AG10803 (cell line): ENCODE measurements around the gene KIAA0513.

ENCODE experiments used
- DNase-seq: peaks from one replicate; pipeline ENCODE4 v3.0.0; 2010; ENCODE audit warnings: low read depth
- H3K4me3 ChIP-seq: 2 replicates; pipeline ENCODE4 v1.5.1; 2011; ENCODE audit warnings: mild to moderate bottlenecking, low read length, control low read depth
- TF ChIP-seq, protein P1 (sequence below): conservative IDR thresholded peaks from 2 replicates; pipeline ENCODE4 v1.5.1; 2011; ENCODE audit warnings: mild to moderate bottlenecking, low read length, control low read depth, inconsistent platforms

KIAA0513 gene

DNA sequence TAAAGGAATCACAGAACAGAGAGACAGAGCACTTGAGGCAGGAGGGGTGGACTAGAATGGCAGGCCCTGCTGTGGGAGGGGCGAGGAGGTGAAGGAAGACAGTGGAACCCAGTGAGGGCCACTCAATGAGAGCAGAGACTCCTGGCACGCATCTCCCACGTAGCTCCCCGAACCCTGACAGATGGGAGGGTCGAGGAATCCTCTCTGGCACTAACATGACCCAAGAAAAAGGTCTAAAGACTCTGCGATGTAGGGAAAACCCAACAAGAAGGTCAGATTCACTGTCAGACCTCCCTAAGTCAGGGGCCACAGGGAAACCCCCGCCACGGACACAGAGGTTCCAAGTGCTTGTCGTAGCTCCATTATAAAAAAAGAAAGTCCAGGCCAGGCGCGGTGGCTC, 31.2 kb upstream of the KIAA0513 start:
- TF ChIP-seq, protein P1, sequence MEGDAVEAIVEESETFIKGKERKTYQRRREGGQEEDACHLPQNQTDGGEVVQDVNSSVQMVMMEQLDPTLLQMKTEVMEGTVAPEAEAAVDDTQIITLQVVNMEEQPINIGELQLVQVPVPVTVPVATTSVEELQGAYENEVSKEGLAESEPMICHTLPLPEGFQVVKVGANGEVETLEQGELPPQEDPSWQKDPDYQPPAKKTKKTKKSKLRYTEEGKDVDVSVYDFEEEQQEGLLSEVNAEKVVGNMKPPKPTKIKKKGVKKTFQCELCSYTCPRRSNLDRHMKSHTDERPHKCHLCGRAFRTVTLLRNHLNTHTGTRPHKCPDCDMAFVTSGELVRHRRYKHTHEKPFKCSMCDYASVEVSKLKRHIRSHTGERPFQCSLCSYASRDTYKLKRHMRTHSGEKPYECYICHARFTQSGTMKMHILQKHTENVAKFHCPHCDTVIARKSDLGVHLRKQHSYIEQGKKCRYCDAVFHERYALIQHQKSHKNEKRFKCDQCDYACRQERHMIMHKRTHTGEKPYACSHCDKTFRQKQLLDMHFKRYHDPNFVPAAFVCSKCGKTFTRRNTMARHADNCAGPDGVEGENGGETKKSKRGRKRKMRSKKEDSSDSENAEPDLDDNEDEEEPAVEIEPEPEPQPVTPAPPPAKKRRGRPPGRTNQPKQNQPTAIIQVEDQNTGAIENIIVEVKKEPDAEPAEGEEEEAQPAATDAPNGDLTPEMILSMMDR = no peak
- H3K4me3 ChIP-seq = no peak overlapping the region
- no peak for DNase-seq

DNA sequence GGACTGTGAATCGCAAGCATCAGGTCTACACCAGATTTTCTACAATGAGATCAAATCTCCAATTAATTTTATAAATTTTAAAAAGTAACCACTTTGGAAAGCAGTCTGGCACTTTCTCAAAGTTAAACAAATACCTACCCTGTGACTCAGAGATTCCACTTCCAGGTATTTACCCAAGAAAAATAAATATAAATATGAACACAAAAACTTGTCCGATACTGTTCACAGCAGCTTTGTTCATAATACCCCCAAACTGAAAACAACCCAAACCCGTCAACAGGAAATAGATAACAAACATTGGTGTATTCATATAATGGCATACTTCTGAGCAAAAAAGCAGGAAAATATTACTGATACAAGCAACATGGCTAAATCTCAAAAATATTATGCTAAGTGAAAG, 28.4 kb upstream of the KIAA0513 start:
- DNase-seq = no peak
- H3K4me3 ChIP-seq = no peak overlapping the region
- TF ChIP-seq, protein P1 = no peak

DNA sequence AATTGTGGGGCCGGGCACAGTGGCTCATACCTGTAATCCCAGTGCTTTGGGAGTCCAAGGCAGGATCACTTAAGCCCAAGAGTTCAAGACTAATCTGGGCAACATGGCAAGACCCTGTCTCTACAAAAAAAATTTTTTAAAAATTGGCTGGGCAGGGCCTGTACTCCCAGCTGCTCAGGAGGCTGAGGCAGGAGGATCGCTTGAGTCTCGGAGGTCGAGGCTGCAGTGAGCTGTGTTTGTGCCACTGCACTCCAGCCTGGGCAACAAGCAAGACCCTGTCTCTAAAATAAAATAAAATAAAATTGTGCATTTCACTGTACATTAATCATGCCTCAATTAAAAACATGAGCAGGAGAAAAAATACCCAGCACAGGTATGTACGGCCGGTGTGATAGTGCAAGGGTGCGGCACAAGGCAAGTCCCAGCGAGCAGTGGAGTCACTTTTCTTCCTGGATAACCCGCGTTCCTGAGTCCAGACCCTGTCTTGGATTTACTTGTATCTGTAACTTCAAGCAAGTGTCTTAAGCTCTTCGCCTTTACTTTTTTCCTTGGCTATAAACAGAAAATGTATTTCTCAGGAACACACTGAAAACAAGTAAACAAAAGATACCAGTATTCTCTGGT, 27.6 kb upstream of the KIAA0513 start:
- TF ChIP-seq, protein P1 = no peak
- no peak for DNase-seq
- no peak overlapping the region for H3K4me3 ChIP-seq

DNA sequence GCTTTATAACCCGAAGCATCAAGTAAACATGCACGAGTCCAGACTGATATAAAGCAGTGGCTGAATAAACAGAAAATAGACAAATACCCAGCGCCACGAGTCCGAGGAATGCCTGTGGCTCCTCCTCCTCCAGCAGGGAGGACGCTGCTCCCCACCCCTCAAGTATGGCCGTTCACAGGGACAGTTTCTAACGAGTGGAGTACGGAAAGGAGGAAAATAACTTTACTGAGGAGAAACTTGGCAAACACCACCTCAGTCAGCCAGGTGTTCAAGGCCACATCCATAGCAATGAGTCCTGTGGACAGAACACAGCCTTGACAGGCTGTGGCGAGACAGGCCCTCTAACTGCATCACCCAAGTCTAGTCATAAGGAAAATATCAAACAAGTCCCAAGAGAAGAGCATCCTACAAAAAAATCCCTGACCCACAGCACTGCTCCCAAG, 25.5 kb upstream of the KIAA0513 start:
- TF ChIP-seq, protein P1 = no peak
- no peak overlapping the region for H3K4me3 ChIP-seq

DNA sequence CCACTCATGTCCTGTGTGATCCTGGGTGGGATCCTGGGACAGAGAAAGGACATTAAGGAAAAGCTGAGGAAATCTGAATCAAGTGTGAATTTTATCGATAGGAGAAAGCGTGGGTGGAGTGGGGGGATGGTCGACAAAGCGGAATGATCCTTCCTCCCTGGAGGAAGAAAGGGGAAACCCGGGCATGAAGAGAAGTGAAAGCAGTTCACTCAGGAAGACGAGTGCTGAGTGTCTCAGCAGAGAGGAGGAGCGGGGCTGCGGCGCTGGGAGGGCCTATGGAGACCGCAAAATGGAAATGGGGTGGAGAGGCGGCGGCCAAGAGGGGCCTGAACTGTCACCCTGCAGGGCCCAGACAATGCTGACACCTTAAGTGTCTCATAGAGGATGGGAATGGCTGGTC, 25.0 kb upstream of the KIAA0513 start:
- TF ChIP-seq, protein P1 = no peak
- H3K4me3 ChIP-seq = no peak overlapping the region
- DNase-seq = no peak

More for the DNA sequence above, 25.5 kb upstream of the KIAA0513 start:
- DNase-seq = no peak

DNA sequence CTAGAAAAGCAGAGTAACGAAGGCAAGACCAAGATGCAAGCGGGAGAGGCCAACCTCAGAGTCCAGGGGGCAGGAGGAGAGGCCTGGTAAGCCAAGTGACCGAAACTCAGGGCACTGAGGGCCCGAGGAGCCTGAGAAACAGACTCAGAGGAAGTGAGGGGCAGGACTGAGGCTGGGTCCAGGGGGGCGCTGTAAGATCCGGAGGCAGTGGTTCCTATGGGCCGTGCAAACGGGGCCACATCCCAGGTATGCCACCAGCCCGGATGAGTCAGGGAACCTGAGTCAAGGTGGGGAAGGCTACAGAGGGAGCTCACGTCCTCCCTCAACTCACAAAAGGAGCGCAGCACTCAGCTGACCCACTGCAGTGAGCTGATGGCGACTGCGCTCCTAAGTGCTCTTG, 24.5 kb upstream of the KIAA0513 start:
- TF ChIP-seq, protein P1 = no peak
- H3K4me3 ChIP-seq = no peak overlapping the region
- no peak for DNase-seq

DNA sequence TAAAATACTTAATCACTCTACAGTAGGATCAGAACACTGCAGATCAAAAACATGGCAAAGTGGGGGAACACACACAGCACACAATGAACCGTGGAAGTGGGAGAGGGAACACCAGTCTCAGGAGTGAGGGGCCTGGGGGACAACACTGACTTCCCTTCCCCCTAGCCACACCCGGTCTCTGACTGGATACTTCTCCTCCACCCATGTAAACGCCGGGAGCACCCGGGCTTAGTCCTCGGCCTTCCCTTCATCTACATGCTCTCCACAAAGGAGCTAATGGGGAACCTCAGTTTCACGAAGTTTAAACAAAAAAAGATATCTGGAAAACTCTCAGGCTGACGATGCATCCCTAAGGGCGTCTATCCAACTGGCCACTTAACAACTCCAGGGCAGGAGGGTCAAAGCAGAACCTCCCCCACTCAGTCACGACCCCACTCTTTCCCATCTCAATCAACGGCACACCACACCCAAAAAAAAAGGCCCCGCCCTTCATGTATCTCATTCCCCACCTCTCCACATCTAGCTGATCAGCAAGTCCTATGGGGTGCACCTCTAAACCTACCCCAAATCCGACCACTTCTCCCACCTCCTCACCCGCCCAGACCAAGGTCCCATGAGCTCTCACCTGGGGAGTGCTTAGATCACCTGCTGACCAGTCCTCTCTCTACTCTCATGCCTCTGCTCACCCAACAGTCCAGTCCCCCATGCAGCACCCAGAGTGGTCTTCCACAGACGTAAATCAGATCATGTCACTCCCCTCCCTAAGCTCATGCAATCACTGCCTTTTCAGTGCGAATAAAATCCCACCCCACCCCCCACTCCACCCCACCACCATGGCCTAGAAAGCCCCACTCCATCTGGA, 23.6 kb upstream of the KIAA0513 start:
- TF ChIP-seq, protein P1 = no peak
- no peak for DNase-seq
- H3K4me3 ChIP-seq = peak overlapping the region; percentile 12
